Measurements from ENCODE around the gene VPS13D. TPM values are rescaled to one million over a fixed set of nuclear protein-coding genes. Genes with fewer than 3 reads are reported as not detected.

The VPS13D gene
- total RNA-seq, 1 donor from 2014 or later: 25.8 TPM

DNA sequence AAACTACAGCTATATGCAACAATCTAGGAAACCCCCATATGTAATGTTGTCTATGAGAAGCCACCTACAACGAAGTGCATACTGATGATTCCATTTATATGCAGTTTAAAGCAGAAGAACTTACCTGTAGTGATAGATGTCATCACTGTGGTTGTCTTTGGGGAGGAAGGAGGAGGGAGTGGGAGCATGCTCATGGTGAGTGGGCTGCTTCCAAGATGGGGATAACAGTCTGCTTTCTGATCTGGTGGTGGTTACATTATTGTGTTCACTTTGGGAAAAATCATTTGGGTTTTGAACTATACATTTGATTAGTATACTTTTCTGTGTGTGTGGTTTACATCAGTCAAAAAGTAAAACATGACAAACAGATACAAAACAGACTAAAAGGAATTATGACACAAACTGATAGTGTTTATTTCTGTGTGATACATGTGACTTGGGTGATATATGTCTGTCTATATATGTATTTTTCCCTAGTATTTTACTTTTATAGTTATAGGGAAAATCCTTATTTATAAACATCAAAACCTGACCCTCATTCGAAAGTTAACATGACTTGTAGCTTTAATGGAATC is 184.7 kb downstream of the VPS13D start:
- TF ChIP-seq, protein P1, sequence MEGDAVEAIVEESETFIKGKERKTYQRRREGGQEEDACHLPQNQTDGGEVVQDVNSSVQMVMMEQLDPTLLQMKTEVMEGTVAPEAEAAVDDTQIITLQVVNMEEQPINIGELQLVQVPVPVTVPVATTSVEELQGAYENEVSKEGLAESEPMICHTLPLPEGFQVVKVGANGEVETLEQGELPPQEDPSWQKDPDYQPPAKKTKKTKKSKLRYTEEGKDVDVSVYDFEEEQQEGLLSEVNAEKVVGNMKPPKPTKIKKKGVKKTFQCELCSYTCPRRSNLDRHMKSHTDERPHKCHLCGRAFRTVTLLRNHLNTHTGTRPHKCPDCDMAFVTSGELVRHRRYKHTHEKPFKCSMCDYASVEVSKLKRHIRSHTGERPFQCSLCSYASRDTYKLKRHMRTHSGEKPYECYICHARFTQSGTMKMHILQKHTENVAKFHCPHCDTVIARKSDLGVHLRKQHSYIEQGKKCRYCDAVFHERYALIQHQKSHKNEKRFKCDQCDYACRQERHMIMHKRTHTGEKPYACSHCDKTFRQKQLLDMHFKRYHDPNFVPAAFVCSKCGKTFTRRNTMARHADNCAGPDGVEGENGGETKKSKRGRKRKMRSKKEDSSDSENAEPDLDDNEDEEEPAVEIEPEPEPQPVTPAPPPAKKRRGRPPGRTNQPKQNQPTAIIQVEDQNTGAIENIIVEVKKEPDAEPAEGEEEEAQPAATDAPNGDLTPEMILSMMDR (IDR thresholded peaks at IDR 0.05; ENCODE audit: insufficient read depth, low read length, severe bottlenecking): no peak
- H3K4me3 ChIP-seq (ENCODE audit: low read depth, low read length): no peak overlapping the region
- peaks cover 4% of the 10 kb centered on the region for H3K36me3 ChIP-seq (ENCODE audit: control insufficient read depth, insufficient read depth, low read length)
- FAIRE-seq (no peak), DNase-seq (ENCODE audit: low read depth) (no peak)
- no peaks in the 10 kb centered on the region for H3K27me3 ChIP-seq (ENCODE audit: control insufficient read depth, insufficient read depth, low read length)

DNA sequence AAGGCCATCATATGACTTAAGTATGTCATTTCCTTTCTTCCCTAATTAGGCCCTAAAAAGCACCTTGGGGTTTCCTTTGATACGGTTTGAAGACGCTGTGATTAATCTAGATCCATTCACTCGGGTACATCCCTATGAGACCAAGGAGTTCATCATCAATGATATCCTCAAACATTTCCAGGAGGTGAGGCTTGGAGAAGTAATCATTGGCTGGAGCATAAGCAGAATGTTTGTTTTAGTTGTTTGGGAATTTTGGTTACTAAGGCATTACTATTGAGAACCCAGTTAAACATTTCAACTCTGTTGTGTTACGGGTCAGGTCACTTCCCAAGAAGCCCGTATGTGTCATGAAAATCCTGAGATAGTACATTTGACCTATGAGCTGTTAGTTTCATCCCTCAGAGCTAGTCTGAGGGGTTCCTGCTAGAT is 185.2 kb downstream of the VPS13D start:
- TF ChIP-seq, protein P1 (IDR thresholded peaks at IDR 0.05; ENCODE audit: insufficient read depth, low read length, severe bottlenecking): no peak
- Histone ChIP-seq H3K27me3 (ENCODE audit: control insufficient read depth, insufficient read depth, low read length) (no peaks in the 10 kb centered on the region), H3K36me3 (ENCODE audit: control insufficient read depth, insufficient read depth, low read length) (peaks cover 3% of the 10 kb centered on the region), H3K4me3 (ENCODE audit: low read depth, low read length) (no peak overlapping the region)
- no peak for DNase-seq (ENCODE audit: low read depth)
- FAIRE-seq: no peak

GRCh38 chr1:12416101-12416500 is 186.3 kb downstream of the VPS13D start:
- FAIRE-seq: no peak
- DNase-seq (ENCODE audit: low read depth): no peak
- H3K36me3 ChIP-seq (ENCODE audit: control insufficient read depth, insufficient read depth, low read length): peaks cover 2% of the 10 kb centered on the region
- no peak overlapping the region for H3K4me3 ChIP-seq (ENCODE audit: low read depth, low read length)
- TF ChIP-seq, protein P1 (IDR thresholded peaks at IDR 0.05; ENCODE audit: insufficient read depth, low read length, severe bottlenecking): no peak
- no peaks in the 10 kb centered on the region for H3K27me3 ChIP-seq (ENCODE audit: control insufficient read depth, insufficient read depth, low read length)

DNA sequence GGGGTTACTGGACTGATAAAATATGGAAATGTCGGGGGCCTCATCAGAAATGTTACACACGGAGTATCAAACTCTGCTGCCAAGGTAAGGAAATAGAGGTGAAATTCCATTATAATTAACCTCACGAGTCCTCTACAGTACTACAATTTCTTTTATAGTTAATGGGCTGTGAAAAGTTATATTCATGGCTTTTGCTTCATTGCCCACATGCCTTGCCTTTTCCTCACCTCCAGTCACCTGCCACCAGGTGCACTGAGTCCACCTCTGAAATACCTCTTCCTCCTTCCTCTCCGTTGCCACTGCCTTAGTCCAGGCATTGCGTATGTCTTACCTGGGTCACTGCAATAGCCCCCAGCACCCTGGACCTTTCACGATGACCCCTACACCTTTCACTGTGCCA is 186.9 kb downstream of the VPS13D start:
- TF ChIP-seq, protein P1 (IDR thresholded peaks at IDR 0.05; ENCODE audit: insufficient read depth, low read length, severe bottlenecking): no peak
- no peak for FAIRE-seq

DNA sequence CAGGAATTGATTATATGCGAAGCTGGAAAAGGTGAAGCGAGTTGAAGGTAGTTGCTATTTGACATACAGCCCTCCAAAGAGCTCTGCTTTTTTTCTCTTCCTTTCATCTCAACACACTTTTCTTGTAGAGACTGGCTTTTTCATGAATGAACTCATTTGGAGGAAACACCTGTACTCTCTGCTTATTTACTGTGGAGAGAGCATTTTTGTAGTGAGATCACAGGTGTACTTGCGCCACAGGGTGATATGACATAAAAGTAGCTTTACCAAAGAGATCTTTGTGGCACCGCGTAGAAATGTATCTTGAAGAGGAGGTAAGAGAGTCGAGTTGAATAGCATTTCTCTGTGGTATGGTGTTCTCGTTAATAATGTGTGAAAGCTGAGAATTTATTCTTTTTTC is 187.6 kb downstream of the VPS13D start:
- TF ChIP-seq, protein P1 (IDR thresholded peaks at IDR 0.05; ENCODE audit: insufficient read depth, low read length, severe bottlenecking): no peak
- Histone ChIP-seq H3K4me3 (ENCODE audit: low read depth, low read length) (no peak overlapping the region), H3K27me3 (ENCODE audit: control insufficient read depth, insufficient read depth, low read length) (no peaks in the 10 kb centered on the region), H3K36me3 (ENCODE audit: control insufficient read depth, insufficient read depth, low read length) (peaks cover 2% of the 10 kb centered on the region)
- no peak for DNase-seq (ENCODE audit: low read depth)
- FAIRE-seq: no peak

More for the DNA sequence above, 186.9 kb downstream of the VPS13D start:
- DNase-seq (ENCODE audit: low read depth): no peak
- Histone ChIP-seq H3K27me3 (ENCODE audit: control insufficient read depth, insufficient read depth, low read length) (no peaks in the 10 kb centered on the region), H3K36me3 (ENCODE audit: control insufficient read depth, insufficient read depth, low read length) (peaks cover 2% of the 10 kb centered on the region), H3K4me3 (ENCODE audit: low read depth, low read length) (no peak overlapping the region)

DNA sequence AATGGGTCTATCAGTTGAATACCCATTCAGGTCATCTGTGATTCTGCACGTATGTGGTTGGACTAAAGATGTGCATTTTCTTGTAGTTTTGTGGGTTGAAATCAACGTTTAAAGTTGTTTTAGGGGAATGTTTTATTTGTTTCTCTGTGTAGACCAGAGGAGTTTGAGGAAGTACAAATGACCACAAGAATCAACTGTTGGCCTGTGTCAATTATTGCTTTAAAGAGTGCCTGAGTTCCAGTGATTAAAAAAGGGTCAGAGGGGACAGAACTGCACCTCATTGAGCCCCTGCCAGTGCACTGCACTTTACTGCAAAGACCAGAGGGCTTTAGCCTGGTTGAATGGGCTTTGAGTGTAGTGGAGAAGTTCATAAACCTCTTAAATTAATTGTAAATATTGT is 190.3 kb downstream of the VPS13D start:
- TF ChIP-seq, protein P1 (IDR thresholded peaks at IDR 0.05; ENCODE audit: insufficient read depth, low read length, severe bottlenecking): no peak
- Histone ChIP-seq H3K4me3 (ENCODE audit: low read depth, low read length) (no peak overlapping the region), H3K27me3 (ENCODE audit: control insufficient read depth, insufficient read depth, low read length) (no peaks in the 10 kb centered on the region), H3K36me3 (ENCODE audit: control insufficient read depth, insufficient read depth, low read length) (peaks cover 3% of the 10 kb centered on the region)
- DNase-seq (ENCODE audit: low read depth): no peak
- peak; percentile 36 for FAIRE-seq

All from bronchial epithelial cell (primary cell).